Fibroblast of lung (primary cell): ENCODE results near the gene TCERG1.

ENCODE experiments used
- EZH2 ChIP-seq: IDR thresholded peaks from 2 replicates; pipeline ENCODE4 v1.5.1; 2012; ENCODE audit warnings: low read length, control low read depth, mild to moderate bottlenecking; ENCODE audit errors: missing control alignments
- TF ChIP-seq, protein P1 (sequence below), 2 donors: IDR thresholded peaks in 1 of 2; conservative IDR thresholded peaks in 1 of 2; 1 replicate in 1 of 2; 2 replicates in 1 of 2; pipeline ENCODE4 v1.5.1; 2011 to 2012; ENCODE audit warnings: low read length in 2 of 2, control low read depth in 1 of 2, inconsistent platforms in 1 of 2, low read depth in 1 of 2, mild to moderate bottlenecking in 1 of 2

DNA sequence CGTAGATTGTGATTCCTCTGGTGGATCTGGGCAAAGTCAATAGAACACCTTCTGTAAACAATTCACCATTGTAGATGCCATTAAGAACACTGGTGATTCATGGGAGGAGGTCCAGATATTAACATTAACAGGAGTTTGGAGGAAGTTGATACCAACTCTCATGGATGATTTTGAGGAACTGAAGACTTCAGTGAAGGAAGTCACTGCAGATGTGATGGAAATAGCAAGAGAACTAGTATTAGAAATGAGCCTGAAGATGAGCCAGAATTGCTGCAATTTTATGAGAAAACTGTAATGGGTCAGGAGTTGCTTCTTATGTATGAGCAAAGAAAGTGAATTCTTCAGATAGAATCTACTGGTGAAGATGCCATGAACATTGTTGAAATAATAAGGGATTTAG is 26.9 kb downstream of the TCERG1 start:
- TF ChIP-seq, protein P1, sequence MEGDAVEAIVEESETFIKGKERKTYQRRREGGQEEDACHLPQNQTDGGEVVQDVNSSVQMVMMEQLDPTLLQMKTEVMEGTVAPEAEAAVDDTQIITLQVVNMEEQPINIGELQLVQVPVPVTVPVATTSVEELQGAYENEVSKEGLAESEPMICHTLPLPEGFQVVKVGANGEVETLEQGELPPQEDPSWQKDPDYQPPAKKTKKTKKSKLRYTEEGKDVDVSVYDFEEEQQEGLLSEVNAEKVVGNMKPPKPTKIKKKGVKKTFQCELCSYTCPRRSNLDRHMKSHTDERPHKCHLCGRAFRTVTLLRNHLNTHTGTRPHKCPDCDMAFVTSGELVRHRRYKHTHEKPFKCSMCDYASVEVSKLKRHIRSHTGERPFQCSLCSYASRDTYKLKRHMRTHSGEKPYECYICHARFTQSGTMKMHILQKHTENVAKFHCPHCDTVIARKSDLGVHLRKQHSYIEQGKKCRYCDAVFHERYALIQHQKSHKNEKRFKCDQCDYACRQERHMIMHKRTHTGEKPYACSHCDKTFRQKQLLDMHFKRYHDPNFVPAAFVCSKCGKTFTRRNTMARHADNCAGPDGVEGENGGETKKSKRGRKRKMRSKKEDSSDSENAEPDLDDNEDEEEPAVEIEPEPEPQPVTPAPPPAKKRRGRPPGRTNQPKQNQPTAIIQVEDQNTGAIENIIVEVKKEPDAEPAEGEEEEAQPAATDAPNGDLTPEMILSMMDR (conservative IDR thresholded peaks at IDR 0.05 in 1 of 2, IDR thresholded peaks at IDR 0.05 in 1 of 2; ENCODE audit: low read depth in 1 of 2, low read length in 2 of 2) = no peak
- TF ChIP-seq EZH2 = no peak
